ENCODE results near the gene USH1G.

USH1G gene

GRCh38 chr17:74954665-74955421 is 31.8 kb upstream of the USH1G start:
- Histone ChIP-seq H3K27me3 (ENCODE audit: insufficient read depth, low read depth, severe bottlenecking) (no peaks in the 10 kb centered on the region), H3K36me3 (no peaks in the 10 kb centered on the region; the same call in 1 of the 2 replicates), H3K27ac (no peak overlapping the region), H3K4me3 (ENCODE audit: low read depth, low read length) (no peak overlapping the region), H3K9me3 (ENCODE audit: severe bottlenecking) (no peaks in the 10 kb centered on the region)
- no peak for TF ChIP-seq CTCF (IDR thresholded peaks at IDR 0.05; ENCODE audit: low read depth, low read length)
- no peak for DNase-seq

- DNase-seq = no peak
- no peak overlapping the region for H3K27ac ChIP-seq
- TF ChIP-seq CTCF (IDR thresholded peaks at IDR 0.05; ENCODE audit: low read depth, low read length) = no peak
- no peaks in the 10 kb centered on the region for H3K9me3 ChIP-seq (ENCODE audit: severe bottlenecking)
- H3K27me3 ChIP-seq (ENCODE audit: insufficient read depth, low read depth, severe bottlenecking) = no peaks in the 10 kb centered on the region
- H3K36me3 ChIP-seq = peaks cover 3% of the 10 kb centered on the region
- no peak overlapping the region for H3K4me3 ChIP-seq (ENCODE audit: low read depth, low read length)
Observed at GRCh38 chr17:74954115-74954514, 31.1 kb upstream of the USH1G start.

- no peak for TF ChIP-seq CTCF (IDR thresholded peaks at IDR 0.05; ENCODE audit: low read depth, low read length)
- Histone ChIP-seq H3K27me3 (ENCODE audit: insufficient read depth, low read depth, severe bottlenecking) (no peaks in the 10 kb centered on the region), H3K4me3 (ENCODE audit: low read depth, low read length) (no peak overlapping the region), H3K27ac (no peak overlapping the region; the same call in 1 of the 2 replicates), H3K36me3 (peaks cover 9% of the 10 kb centered on the region), H3K9me3 (ENCODE audit: severe bottlenecking) (no peaks in the 10 kb centered on the region)
- no peak for DNase-seq
Observed at GRCh38 chr17:74953134-74953687, 30.2 kb upstream of the USH1G start.

- Histone ChIP-seq H3K9me3 (ENCODE audit: severe bottlenecking) (no peaks in the 10 kb centered on the region), H3K36me3 (peaks cover 14% of the 10 kb centered on the region), H3K4me3 (ENCODE audit: low read depth, low read length) (no peak overlapping the region), H3K27ac (peak overlapping the region; percentile 20), H3K27me3 (ENCODE audit: insufficient read depth, low read depth, severe bottlenecking) (no peaks in the 10 kb centered on the region)
- peak; percentile 67 for DNase-seq
- TF ChIP-seq CTCF (IDR thresholded peaks at IDR 0.05; ENCODE audit: low read depth, low read length) = no peak
Observed at GRCh38 chr17:74952431-74953133, 29.5 kb upstream of the USH1G start.

GRCh38 chr17:74951680-74952421 is 28.8 kb upstream of the USH1G start:
- TF ChIP-seq CTCF (IDR thresholded peaks at IDR 0.05; ENCODE audit: low read depth, low read length) = no peak
- H3K27me3 ChIP-seq (ENCODE audit: insufficient read depth, low read depth, severe bottlenecking) = no peaks in the 10 kb centered on the region
- no peaks in the 10 kb centered on the region for H3K9me3 ChIP-seq (ENCODE audit: severe bottlenecking)
- peak overlapping the region; percentile 20 for H3K27ac ChIP-seq
- DNase-seq = no peak
- H3K36me3 ChIP-seq = peaks cover 22% of the 10 kb centered on the region
- H3K4me3 ChIP-seq (ENCODE audit: low read depth, low read length) = no peak overlapping the region

All from WERI-Rb-1 (cell line).